Prostate gland (tissue), 2 donors: ENCODE measurements around the gene NUTM2G. TPM values are rescaled to one million over a fixed set of nuclear protein-coding genes. Genes with fewer than 3 reads are reported as not detected.
"Not testable (repeated sequence)": the region's sequence is repeated elsewhere in the genome, so short reads cannot be mapped to it uniquely, and the experiment has no call there.

Experiments
- DNase-seq: peaks from one replicate; pipeline ENCODE4 v3.0.0-alpha.2; 2019; ENCODE audit warnings: low spot score
- H3K27ac ChIP-seq, 2 donors: fragments of 200-600 bp; sonication (generic); 2 replicates each; pipeline ENCODE4 v1.5.1; 2017 to 2019
- H3K27me3 ChIP-seq: fragments of 200-600 bp; sonication (generic); replicated peaks from 2 replicates; pipeline ENCODE4 v1.5.1; 2019; ENCODE audit not compliant: insufficient read depth
- H3K36me3 ChIP-seq, 2 donors: fragments of 200-600 bp; sonication (generic); 1 replicate in 1 of 2; 2 replicates in 1 of 2; pipeline versions ENCODE4 v1.5.1 to v1.8.1; 2017 to 2019
- H3K4me1 ChIP-seq: fragments of 200-600 bp; sonication (generic); replicated peaks from 2 replicates; pipeline ENCODE4 v1.5.1; 2019
- H3K4me3 ChIP-seq, 2 donors: fragments of 200-600 bp; sonication (generic); 2 replicates each; pipeline ENCODE4 v1.5.1; 2017 to 2019
- H3K9me3 ChIP-seq: fragments of 200-600 bp; sonication (generic); 2 replicates; pipeline ENCODE4 v1.5.1; 2017
- CTCF ChIP-seq, 4 experiments: fragments of 200-600 bp in 2 of 4; fragments of 450-650 bp in 2 of 4; sonication (generic) in 2 of 4; IDR thresholded peaks; 1 replicate in 3 of 4; 2 replicates in 1 of 4; pipeline ENCODE4 v1.5.1; 2016 to 2019; ENCODE audit warnings: antibody characterized with exemption in 4 of 4, mild to moderate bottlenecking in 2 of 4, moderate library complexity in 2 of 4
- POLR2A ChIP-seq: fragments of 450-650 bp; IDR thresholded peaks from one replicate; pipeline ENCODE4 v1.6.1; 2016; ENCODE audit warnings: antibody characterized with exemption, mild to moderate bottlenecking
- POLR2AphosphoS5 ChIP-seq: sonication (generic); formaldehyde crosslinking; IDR thresholded peaks from one replicate; pipeline ENCODE4 v1.6.1; 2017; ENCODE audit warnings: antibody characterized with exemption
- WGBS: methylation state at CpG from one replicate; pipeline ENCODE4 v1.1.5; 2018; 5-methylcytosine and 5-hydroxymethylcytosine counted together
- intact Hi-C: fragments of 100-400 bp; cut with DNase I; formaldehyde crosslinking; loops from one replicate; pipeline ENCODE4 v1.14.2; 2022
- total RNA-seq, 2 donors: library from RNA; depleted of rRNA; stranded (reverse); fragments of >200 nt; gene quantifications; one replicate each; pipeline ENCODE4 v1.1.0, GENCODE V29; 2016

NUTM2G gene
- total RNA-seq, 2 donors from 2014 or later, result not detected

GRCh38 chr9:96892131-96892530, 36.5 kb upstream of the NUTM2G start:
- H3K36me3 ChIP-seq, result peaks cover 0 to 4% of the 10 kb centered on the region in 2 donors
- H3K27me3 ChIP-seq, result no peaks in the 10 kb centered on the region
- no peak for DNase-seq
- no peaks in the 10 kb centered on the region for H3K4me1 ChIP-seq
- TF ChIP-seq CTCF (IDR thresholded peaks at IDR 0.05) (no peak), POLR2AphosphoS5 (no peak), POLR2A (no peak)
- WGBS, result 98% methylated on average over 7 of the region's 7 CpGs
- intact Hi-C loops, result no loop called here
- no peak overlapping the region for H3K4me3 ChIP-seq
- H3K27ac ChIP-seq, result no peak overlapping the region
- H3K9me3 ChIP-seq, result no peaks in the 10 kb centered on the region

- H3K27me3 ChIP-seq, DNase-seq, H3K27ac ChIP-seq, H3K4me3 ChIP-seq, H3K36me3 ChIP-seq, H3K9me3 ChIP-seq, H3K4me1 ChIP-seq, intact Hi-C loops: not testable (repeated sequence)
- 63% methylated on average over 1 of the region's 2 CpGs for WGBS
Measured at GRCh38 chr9:96900010-96900409, 28.6 kb upstream of the NUTM2G start.

- H3K36me3 ChIP-seq, result not testable (repeated sequence)
- 79% methylated on average over 2 of the region's 5 CpGs for WGBS
Measured at GRCh38 chr9:96904947-96905722, 23.5 kb upstream of the NUTM2G start.

GRCh38 chr9:96908479-96908878, 20.2 kb upstream of the NUTM2G start:
- H3K9me3 ChIP-seq, H3K27ac ChIP-seq, H3K4me3 ChIP-seq, H3K36me3 ChIP-seq, intact Hi-C loops, H3K4me1 ChIP-seq, H3K27me3 ChIP-seq, DNase-seq: not testable (repeated sequence)
- WGBS, result no CpG with 5 or more reads among the region's 3 CpGs

More at GRCh38 chr9:96904947-96905722, 23.5 kb upstream of the NUTM2G start:
- H3K27me3 ChIP-seq, intact Hi-C loops, DNase-seq, H3K9me3 ChIP-seq, H3K4me1 ChIP-seq, H3K27ac ChIP-seq, H3K4me3 ChIP-seq: not testable (repeated sequence)

GRCh38 chr9:96915539-96915938, 13.1 kb upstream of the NUTM2G start:
- H3K27ac ChIP-seq, H3K27me3 ChIP-seq, H3K4me1 ChIP-seq, H3K4me3 ChIP-seq, intact Hi-C loops, H3K36me3 ChIP-seq, H3K9me3 ChIP-seq, DNase-seq: not testable (repeated sequence)
- 71% methylated on average over 2 of the region's 2 CpGs for WGBS

- DNase-seq, H3K4me3 ChIP-seq, intact Hi-C loops, H3K9me3 ChIP-seq, H3K27ac ChIP-seq, H3K36me3 ChIP-seq, H3K27me3 ChIP-seq, H3K4me1 ChIP-seq: not testable (repeated sequence)
- WGBS, result 94% methylated on average over 3 of the region's 6 CpGs
Measured at GRCh38 chr9:96916531-96916930, 12.1 kb upstream of the NUTM2G start.

GRCh38 chr9:96918550-96918949, 10.1 kb upstream of the NUTM2G start:
- H3K27me3 ChIP-seq, DNase-seq, H3K4me3 ChIP-seq, H3K27ac ChIP-seq, H3K4me1 ChIP-seq, H3K9me3 ChIP-seq, intact Hi-C loops, H3K36me3 ChIP-seq: not testable (repeated sequence)
- WGBS, result 77% methylated on average over 5 of the region's 6 CpGs

GRCh38 chr9:96920803-96921202, 7.8 kb upstream of the NUTM2G start:
- H3K27ac ChIP-seq, DNase-seq, intact Hi-C loops, H3K9me3 ChIP-seq, H3K36me3 ChIP-seq, H3K4me3 ChIP-seq, H3K4me1 ChIP-seq, H3K27me3 ChIP-seq: not testable (repeated sequence)
- 100% methylated on average over 4 of the region's 4 CpGs for WGBS

GRCh38 chr9:96925587-96925986, 3.1 kb upstream of the NUTM2G start:
- H3K36me3 ChIP-seq, H3K4me3 ChIP-seq, H3K9me3 ChIP-seq, intact Hi-C loops, H3K27ac ChIP-seq, H3K4me1 ChIP-seq, DNase-seq, H3K27me3 ChIP-seq: not testable (repeated sequence)
- 83% methylated on average over 5 of the region's 5 CpGs for WGBS

- 69% methylated on average over 10 of the region's 13 CpGs for WGBS
- H3K27ac ChIP-seq, H3K9me3 ChIP-seq, H3K4me1 ChIP-seq, H3K36me3 ChIP-seq, intact Hi-C loops, H3K27me3 ChIP-seq, H3K4me3 ChIP-seq, DNase-seq: not testable (repeated sequence)
Measured at GRCh38 chr9:96931665-96932064, 3.0 kb downstream of the NUTM2G start.

- DNase-seq, H3K36me3 ChIP-seq, H3K27ac ChIP-seq, H3K9me3 ChIP-seq, H3K4me1 ChIP-seq, H3K27me3 ChIP-seq, H3K4me3 ChIP-seq, intact Hi-C loops: not testable (repeated sequence)
- WGBS, result 58% methylated on average over 9 of the region's 14 CpGs
Measured at GRCh38 chr9:96934097-96934496, 5.5 kb downstream of the NUTM2G start.

GRCh38 chr9:96934706-96935105, 6.1 kb downstream of the NUTM2G start:
- DNase-seq, intact Hi-C loops, H3K4me1 ChIP-seq, H3K9me3 ChIP-seq, H3K27me3 ChIP-seq, H3K27ac ChIP-seq, H3K36me3 ChIP-seq, H3K4me3 ChIP-seq: not testable (repeated sequence)
- WGBS, result 100% methylated on average over 1 of the region's 5 CpGs
